Kidney epithelial cell (primary cell): ENCODE data around the gene MS4A18. TPM values are rescaled to one million over a fixed set of nuclear protein-coding genes. Genes with fewer than 3 reads are reported as not detected.

Experiments used
- DNase-seq: peaks from one replicate; pipeline ENCODE4 v3.0.0-alpha.2; 2010; ENCODE audit warnings: low read depth
- H3K27me3 ChIP-seq: 2 replicates; pipeline ENCODE4 v1.6.0; 2011; ENCODE audit warnings: low read length; ENCODE audit not compliant: control insufficient read depth, insufficient read depth
- H3K36me3 ChIP-seq: 2 replicates; pipeline ENCODE4 v1.5.1; 2011; ENCODE audit warnings: low read length; ENCODE audit not compliant: control insufficient read depth, insufficient read depth
- H3K4me3 ChIP-seq: 2 replicates; pipeline ENCODE4 v1.5.1; 2011; ENCODE audit warnings: low read depth, mild to moderate bottlenecking, control low read depth, low read length
- CTCF ChIP-seq: IDR thresholded peaks from 2 replicates; pipeline ENCODE4 v1.5.1; 2011; ENCODE audit warnings: mild to moderate bottlenecking, moderate library complexity, low read length, control low read depth, inconsistent platforms; ENCODE audit not compliant: insufficient read depth, poor library complexity, severe bottlenecking
- total RNA-seq: library from RNA; depleted of rRNA; stranded (reverse); fragments of >200 nt; gene quantifications from 2 replicates; pipeline ENCODE4 v1.2.3, GENCODE V29; 2015

MS4A18 gene
- total RNA-seq, 1 donor from 2014 or later: not detected

DNA sequence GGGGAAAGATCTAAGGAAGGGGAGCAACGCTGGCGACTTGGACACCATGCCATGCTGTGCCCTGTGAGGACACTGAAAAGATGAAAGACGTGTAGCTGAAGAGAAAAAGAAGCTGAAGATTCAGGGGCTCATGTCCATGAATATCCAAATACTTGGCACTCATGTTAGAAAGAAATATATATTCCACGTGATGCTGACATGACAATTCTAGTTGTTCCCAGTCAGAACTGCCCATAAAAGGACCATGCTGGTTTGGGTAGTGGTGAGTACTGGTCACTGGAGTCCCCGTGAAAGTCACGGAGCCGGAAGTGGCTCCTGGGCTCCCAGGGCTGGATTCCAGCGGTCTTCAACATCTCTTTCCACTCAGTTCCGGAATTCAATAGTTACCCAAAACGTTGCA is 42.0 kb downstream of the MS4A18 start:
- no peak overlapping the region for H3K4me3 ChIP-seq
- TF ChIP-seq CTCF: no peak
- H3K36me3 ChIP-seq: no peaks in the 10 kb centered on the region
- no peak for DNase-seq
- no peaks in the 10 kb centered on the region for H3K27me3 ChIP-seq

DNA sequence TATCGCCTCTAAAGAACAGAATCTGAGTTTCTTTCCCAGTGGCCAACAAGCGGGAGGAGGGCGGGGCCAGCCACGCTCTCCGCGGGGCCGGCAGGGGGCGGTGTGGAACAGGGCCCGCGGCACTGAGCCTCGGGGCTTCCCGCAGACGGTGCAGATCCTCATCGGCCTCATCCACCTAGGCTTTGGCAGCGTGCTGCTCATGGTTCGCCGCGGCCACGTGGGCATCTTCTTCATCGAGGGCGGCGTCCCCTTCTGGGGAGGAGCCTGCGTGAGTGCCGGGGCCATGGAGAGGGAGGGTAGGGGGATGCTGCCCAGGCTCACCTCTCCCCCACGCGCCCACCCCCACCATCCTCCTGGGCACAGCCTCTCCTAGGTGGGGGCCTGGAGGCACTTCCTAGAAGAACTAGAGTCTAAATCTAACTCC is 42.9 kb downstream of the MS4A18 start:
- TF ChIP-seq CTCF: peak; percentile 40
- no peaks in the 10 kb centered on the region for H3K36me3 ChIP-seq
- H3K4me3 ChIP-seq: no peak overlapping the region
- no peak for DNase-seq
- no peaks in the 10 kb centered on the region for H3K27me3 ChIP-seq

GRCh38 chr11:60768202-60768601 is 43.7 kb downstream of the MS4A18 start:
- no peaks in the 10 kb centered on the region for H3K27me3 ChIP-seq
- no peak for TF ChIP-seq CTCF
- H3K36me3 ChIP-seq: no peaks in the 10 kb centered on the region
- H3K4me3 ChIP-seq: no peak overlapping the region
- no peak for DNase-seq

GRCh38 chr11:60769273-60769672 is 44.8 kb downstream of the MS4A18 start:
- no peaks in the 10 kb centered on the region for H3K27me3 ChIP-seq
- no peak overlapping the region for H3K4me3 ChIP-seq
- no peak for TF ChIP-seq CTCF
- no peak for DNase-seq
- no peaks in the 10 kb centered on the region for H3K36me3 ChIP-seq

GRCh38 chr11:60769811-60770210 is 45.3 kb downstream of the MS4A18 start:
- H3K27me3 ChIP-seq: no peaks in the 10 kb centered on the region
- DNase-seq: no peak
- TF ChIP-seq CTCF: no peak
- no peaks in the 10 kb centered on the region for H3K36me3 ChIP-seq
- no peak overlapping the region for H3K4me3 ChIP-seq

DNA sequence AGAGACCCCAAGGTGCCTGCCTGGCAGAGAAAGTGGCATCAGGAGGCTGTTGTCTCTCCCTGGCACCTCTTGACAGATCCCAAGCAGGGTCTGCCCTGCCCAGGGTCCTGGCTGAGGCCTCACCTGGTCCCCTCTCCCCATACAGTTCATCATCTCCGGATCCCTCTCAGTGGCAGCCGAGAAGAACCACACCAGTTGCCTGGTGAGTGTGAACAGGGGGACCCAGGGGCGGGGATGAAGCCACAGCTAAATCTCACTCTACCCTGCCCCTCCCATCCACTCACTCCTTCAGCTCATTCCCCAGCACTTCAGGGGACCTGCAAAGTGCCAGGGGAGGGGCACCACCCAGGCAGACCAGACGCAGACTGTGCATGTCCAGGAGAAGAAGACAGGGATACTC is 46.6 kb downstream of the MS4A18 start:
- no peaks in the 10 kb centered on the region for H3K36me3 ChIP-seq
- H3K4me3 ChIP-seq: no peak overlapping the region
- H3K27me3 ChIP-seq: no peaks in the 10 kb centered on the region
- TF ChIP-seq CTCF: no peak
- no peak for DNase-seq
